IgD-negative memory B cell (primary cell): ENCODE data around the gene UBXN4. TPM values are rescaled to one million over a fixed set of nuclear protein-coding genes. Genes with fewer than 3 reads are reported as not detected.
A peak's percentile ranks its signal among the peaks of the same experiment; 100 is the strongest.

Source experiments
- H3K27ac Mint-ChIP-seq, 3 donors: one replicate each; pipeline ENCODE4 v1.8.0; 2020 to 2022; ENCODE audit warnings: mild to moderate bottlenecking in 3 of 3, mixed read lengths in 3 of 3, moderate library complexity in 1 of 3
- H3K27me3 Mint-ChIP-seq: one replicate; pipeline ENCODE4 v1.8.0; 2021; ENCODE audit warnings: mixed read lengths
- H3K36me3 Mint-ChIP-seq: one replicate; pipeline ENCODE4 v1.8.0; 2020; ENCODE audit warnings: mild to moderate bottlenecking, mixed read lengths
- H3K4me1 Mint-ChIP-seq, 3 donors: one replicate each; pipeline ENCODE4 v1.8.0; 2020 to 2022; ENCODE audit warnings: mixed read lengths in 3 of 3, mild to moderate bottlenecking in 1 of 3
- H3K4me3 Mint-ChIP-seq, 4 donors: one replicate each; pipeline ENCODE4 v1.8.0; 2020 to 2022; ENCODE audit warnings: mild to moderate bottlenecking in 4 of 4, mixed read lengths in 4 of 4, moderate library complexity in 3 of 4
- H3K9me3 Mint-ChIP-seq, 3 donors: one replicate each; pipeline ENCODE4 v1.8.0; 2020 to 2021; ENCODE audit warnings: mixed read lengths in 3 of 3, mild to moderate bottlenecking in 1 of 3
- polyA plus RNA-seq: library from polyadenylated mRNA; unstranded; fragments of 300-500 nt; fragmentation: Illumina TruSeq; gene quantifications from one replicate; pipeline ENCODE4 v1.2.3, GENCODE V29; 2021

The UBXN4 gene
- polyA plus RNA-seq, 1 donor from 2014 or later: 113 TPM

DNA sequence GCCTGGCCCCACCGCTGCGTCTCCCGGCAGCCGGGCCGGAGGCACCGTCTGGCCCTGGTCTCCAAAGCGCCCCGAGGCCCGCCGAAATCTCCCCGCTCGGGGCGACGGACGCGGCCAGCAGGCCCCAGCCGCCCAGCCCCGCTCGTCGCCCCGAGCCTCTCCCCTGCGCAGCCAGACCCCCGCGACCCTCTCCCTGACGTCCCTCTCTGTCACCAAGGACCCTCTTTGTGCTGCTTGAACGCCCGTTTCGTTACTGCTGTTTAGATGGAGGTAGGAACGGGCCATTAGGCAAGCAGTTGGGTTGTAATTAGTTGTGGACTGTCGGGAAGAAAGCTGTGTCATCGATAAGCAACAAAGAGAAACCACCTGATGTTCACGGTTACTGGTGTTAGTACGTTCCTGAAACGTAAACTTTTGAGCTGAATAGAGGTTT is 686 bp downstream of the UBXN4 start:
- H3K4me1 Mint-ChIP-seq: peaks cover 25 to 36% (median 26%) of the 10 kb centered on the region in 3 donors

DNA sequence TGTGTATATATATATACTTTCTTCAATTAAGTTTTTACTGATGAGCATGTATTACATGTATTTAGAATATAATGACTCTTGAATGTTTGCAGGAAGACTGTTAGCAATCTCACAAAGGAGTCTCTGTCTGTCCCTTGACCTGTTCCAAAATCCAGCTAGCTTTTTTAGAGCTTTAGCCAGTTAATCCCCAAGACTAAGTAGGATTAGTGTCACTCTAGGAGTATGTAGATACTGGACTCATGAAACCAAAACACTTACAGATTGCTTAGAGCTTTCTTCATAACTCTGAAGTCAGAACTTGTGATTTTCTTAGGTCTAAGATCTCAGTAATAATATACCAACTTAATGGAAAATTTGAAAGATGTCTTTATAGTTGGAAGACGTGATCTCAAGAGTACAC is 2.2 kb downstream of the UBXN4 start:
- H3K9me3 Mint-ChIP-seq: no peaks in the 10 kb centered on the region
- peak overlapping the region in 3 of 4 donors; percentile 41 to 69 (median 43) for H3K4me3 Mint-ChIP-seq
- H3K27me3 Mint-ChIP-seq: no peaks in the 10 kb centered on the region
- peak overlapping the region in 1 of 3 donors; percentile 19 for H3K27ac Mint-ChIP-seq
- H3K36me3 Mint-ChIP-seq: peaks cover 3% of the 10 kb centered on the region
- H3K4me1 Mint-ChIP-seq: peaks cover 25 to 36% (median 28%) of the 10 kb centered on the region in 3 donors

More for the DNA sequence above, 686 bp downstream of the UBXN4 start:
- Mint-ChIP-seq H3K27ac (peak overlapping the region; percentile 91 to 98 (median 93)), H3K9me3 (no peaks in the 10 kb centered on the region), H3K4me3 (peak overlapping the region; percentile 93 to 98 (median 96)), H3K27me3 (no peaks in the 10 kb centered on the region), H3K36me3 (peaks cover 3% of the 10 kb centered on the region)

DNA sequence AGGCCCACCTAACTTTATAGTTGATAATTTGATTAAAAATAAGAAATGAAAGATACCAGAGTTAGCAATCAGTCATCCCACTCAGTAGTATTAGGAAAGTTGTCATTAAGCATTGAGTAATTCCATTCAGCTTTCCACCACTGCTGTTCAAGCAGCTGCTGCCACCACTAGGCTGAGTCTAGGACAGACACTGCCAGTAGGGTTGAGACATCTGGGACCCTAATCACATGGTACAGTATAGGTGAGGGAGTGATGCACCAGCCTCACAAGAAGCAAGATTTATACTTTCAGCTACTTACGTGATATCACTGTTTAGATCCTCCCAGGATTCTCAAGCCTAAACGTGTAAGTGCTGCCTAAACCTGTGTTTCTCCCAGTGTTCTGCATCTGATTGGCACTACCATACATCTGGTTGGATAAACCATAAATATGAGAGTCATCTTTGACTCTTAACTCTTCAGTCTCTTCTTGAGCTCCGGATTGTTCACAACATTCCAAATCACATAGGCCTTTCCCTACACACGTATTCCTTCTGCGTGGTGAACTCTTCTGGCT is 3.2 kb downstream of the UBXN4 start:
- Mint-ChIP-seq H3K4me1 (peaks cover 28 to 37% (median 32%) of the 10 kb centered on the region in 3 donors), H3K9me3 (no peaks in the 10 kb centered on the region), H3K27ac (peak overlapping the region in 1 of 3 donors; percentile 71), H3K27me3 (no peaks in the 10 kb centered on the region), H3K36me3 (peaks cover 6% of the 10 kb centered on the region), H3K4me3 (peak overlapping the region in 3 of 4 donors; percentile 20 to 43 (median 39))

DNA sequence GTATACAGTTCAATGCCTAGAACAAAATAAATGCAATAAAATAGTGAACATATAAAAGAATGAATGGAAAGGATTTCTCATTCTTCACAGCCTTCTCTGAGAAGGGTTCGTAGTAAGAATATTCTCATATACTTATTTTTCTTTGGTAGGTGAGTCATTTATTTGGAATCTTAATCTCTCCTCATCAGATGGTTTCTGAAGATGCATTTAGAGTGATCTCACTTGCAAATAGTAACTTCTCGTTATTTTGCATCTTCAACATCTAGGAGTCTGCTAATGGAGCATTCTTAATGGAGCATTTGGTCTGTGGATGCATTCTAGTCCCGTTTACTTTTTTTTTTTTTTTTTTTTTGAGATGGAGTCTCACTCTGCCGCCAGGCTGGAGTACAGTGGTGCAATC is 3.9 kb downstream of the UBXN4 start:
- no peak overlapping the region for H3K4me3 Mint-ChIP-seq

DNA sequence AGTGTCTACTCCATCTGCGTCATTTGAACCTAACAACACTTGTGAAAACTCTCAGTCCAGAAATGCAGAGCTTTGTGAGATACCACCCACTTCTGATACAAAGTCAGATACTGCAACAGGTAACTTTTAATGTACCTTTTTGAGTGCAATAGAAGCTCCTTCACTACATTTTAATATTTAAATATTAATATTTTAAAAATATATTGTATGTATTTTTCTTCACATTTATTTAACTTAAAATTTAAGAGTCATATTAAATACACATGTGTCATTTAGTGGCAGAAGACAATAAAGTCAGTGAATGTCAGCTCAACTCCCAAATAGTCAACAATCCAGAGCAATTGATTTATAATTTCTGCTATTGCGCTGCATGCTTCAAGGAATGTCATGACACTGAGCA is 13.9 kb downstream of the UBXN4 start:
- no peak overlapping the region for H3K27ac Mint-ChIP-seq
- H3K27me3 Mint-ChIP-seq: no peaks in the 10 kb centered on the region
- peaks cover 0 to 11% (median 4%) of the 10 kb centered on the region in 3 donors for H3K9me3 Mint-ChIP-seq
- no peaks in the 10 kb centered on the region for H3K4me1 Mint-ChIP-seq
- H3K36me3 Mint-ChIP-seq: peaks cover 23% of the 10 kb centered on the region
- H3K4me3 Mint-ChIP-seq: no peak overlapping the region

More for the DNA sequence above, 3.9 kb downstream of the UBXN4 start:
- H3K27me3 Mint-ChIP-seq: no peaks in the 10 kb centered on the region
- H3K9me3 Mint-ChIP-seq: no peaks in the 10 kb centered on the region
- peaks cover 6% of the 10 kb centered on the region for H3K36me3 Mint-ChIP-seq
- H3K4me1 Mint-ChIP-seq: peaks cover 28 to 37% (median 32%) of the 10 kb centered on the region in 3 donors
- peak overlapping the region in 1 of 3 donors; percentile 71 for H3K27ac Mint-ChIP-seq

DNA sequence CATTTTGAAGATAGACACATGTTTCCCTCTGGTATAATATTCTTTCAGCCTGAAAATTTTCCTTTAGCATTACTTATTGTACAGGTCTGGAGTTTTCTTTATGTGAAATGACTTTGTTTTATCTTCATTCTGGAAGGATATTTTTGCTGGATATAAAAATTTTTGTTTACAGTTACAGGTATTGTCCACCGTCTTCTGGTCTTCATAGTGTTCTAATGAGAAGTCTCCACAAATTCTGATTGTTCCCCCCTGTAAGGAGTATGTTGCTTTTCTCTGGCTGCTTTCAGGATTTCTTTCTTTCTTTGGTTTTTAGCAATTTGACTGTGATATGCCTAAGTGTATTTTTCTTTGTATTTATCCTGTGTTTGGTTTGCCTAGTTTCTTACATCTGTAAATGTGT is 15.0 kb downstream of the UBXN4 start:
- H3K27me3 Mint-ChIP-seq: no peaks in the 10 kb centered on the region
- no peak overlapping the region for H3K4me3 Mint-ChIP-seq
- peaks cover 21% of the 10 kb centered on the region for H3K36me3 Mint-ChIP-seq
- peaks cover 0 to 11% (median 4%) of the 10 kb centered on the region in 3 donors for H3K9me3 Mint-ChIP-seq
- no peak overlapping the region for H3K27ac Mint-ChIP-seq
- no peaks in the 10 kb centered on the region for H3K4me1 Mint-ChIP-seq

DNA sequence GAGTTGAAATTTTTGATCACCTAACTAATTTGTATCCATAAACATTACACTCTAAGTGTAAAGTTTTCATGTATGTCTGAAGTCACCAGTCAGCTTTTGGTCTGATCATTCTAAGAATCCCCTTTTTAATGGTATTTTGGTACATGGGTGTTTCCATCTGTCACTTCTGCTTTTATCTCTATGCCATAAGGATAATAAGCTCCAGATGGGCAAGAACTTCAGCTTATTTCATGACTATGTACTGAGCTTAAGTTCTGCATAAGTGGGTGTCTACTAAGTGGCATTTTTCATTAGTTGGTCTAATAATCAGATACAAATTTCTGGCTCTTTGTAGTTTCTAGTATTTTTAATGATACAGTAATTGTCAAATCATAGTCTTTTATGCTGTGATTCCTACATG is 20.4 kb downstream of the UBXN4 start:
- peak overlapping the region in 1 of 3 donors; percentile 83 for H3K27ac Mint-ChIP-seq
- peaks cover 0 to under 1% (median under 1%) of the 10 kb centered on the region in 3 donors for H3K9me3 Mint-ChIP-seq
- H3K27me3 Mint-ChIP-seq: no peaks in the 10 kb centered on the region
- peaks cover 11% of the 10 kb centered on the region for H3K36me3 Mint-ChIP-seq
- H3K4me1 Mint-ChIP-seq: peaks cover 0 to 2% (median 0%) of the 10 kb centered on the region in 3 donors
- H3K4me3 Mint-ChIP-seq: no peak overlapping the region

DNA sequence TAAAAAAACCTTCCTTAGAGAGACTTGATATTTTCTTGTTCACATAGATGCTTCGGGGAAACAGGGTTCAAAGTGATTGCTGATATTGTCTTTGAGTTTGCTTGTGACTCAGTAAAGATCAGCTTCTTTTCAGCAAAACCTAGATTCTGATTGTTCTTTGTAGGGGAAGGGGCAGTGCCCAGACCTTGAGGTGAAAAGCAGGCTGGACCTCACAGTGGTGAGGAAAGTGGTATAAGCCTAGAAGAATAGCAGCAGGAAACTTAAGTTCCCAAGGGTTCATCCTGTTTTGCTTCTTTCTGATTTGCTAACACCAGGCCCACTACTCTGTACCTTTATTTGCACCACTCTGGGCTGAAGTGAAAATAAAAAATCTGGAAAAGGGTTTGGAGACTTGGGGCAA is 20.9 kb downstream of the UBXN4 start:
- H3K27ac Mint-ChIP-seq: peak overlapping the region in 1 of 3 donors; percentile 83
- H3K4me3 Mint-ChIP-seq: no peak overlapping the region
- H3K27me3 Mint-ChIP-seq: no peaks in the 10 kb centered on the region
- peaks cover 8% of the 10 kb centered on the region for H3K36me3 Mint-ChIP-seq
- no peaks in the 10 kb centered on the region for H3K9me3 Mint-ChIP-seq
- peaks cover 0 to 2% (median 0%) of the 10 kb centered on the region in 3 donors for H3K4me1 Mint-ChIP-seq

DNA sequence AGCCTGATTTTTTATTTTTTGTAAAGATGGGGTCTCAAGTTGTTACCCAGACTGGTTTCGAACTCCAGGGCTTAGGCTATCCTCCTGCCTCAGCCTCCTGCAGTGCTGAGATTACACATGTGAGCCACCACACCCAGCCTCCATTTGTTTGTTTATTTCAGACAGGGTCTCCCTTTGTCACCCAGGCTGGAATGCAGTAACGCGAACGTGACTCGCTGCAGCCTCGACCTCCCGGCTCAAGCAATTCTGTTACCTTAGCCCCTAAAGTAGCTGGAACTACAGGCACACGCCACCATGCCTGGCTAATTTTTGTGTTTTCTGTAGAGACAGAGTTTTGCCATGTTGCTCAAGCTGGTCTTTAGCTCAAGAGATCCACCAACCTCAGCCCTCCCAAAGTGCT is 27.2 kb downstream of the UBXN4 start:
- H3K4me3 Mint-ChIP-seq: no peak overlapping the region
- no peaks in the 10 kb centered on the region for H3K27me3 Mint-ChIP-seq
- H3K9me3 Mint-ChIP-seq: no peaks in the 10 kb centered on the region
- H3K4me1 Mint-ChIP-seq: peaks cover 0 to 4% (median 0%) of the 10 kb centered on the region in 3 donors
- H3K27ac Mint-ChIP-seq: no peak overlapping the region
- peaks cover 8% of the 10 kb centered on the region for H3K36me3 Mint-ChIP-seq

DNA sequence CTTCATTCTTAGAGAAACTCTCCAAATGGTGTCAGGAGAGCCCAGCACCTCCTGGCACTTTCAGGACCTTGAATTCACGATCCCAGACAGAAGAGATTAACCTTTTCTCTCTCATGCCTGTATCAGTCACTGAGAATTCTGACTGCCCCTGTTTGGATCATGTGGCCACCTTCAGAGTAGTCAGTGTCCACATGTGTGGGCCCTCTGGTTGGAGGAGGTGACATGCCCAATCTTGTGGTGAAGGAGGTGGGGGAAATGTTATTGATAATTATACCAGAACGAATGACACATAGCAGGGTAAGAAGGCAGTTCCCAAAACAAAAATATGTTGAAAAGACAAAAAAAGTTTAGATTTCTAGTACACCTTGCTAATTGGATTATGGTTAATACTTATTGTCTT is 31.7 kb downstream of the UBXN4 start:
- peak overlapping the region in 1 of 3 donors; percentile 75 for H3K27ac Mint-ChIP-seq
- peaks cover 8% of the 10 kb centered on the region for H3K36me3 Mint-ChIP-seq
- no peaks in the 10 kb centered on the region for H3K9me3 Mint-ChIP-seq
- peaks cover 0 to 2% (median 0%) of the 10 kb centered on the region in 3 donors for H3K4me1 Mint-ChIP-seq
- no peaks in the 10 kb centered on the region for H3K27me3 Mint-ChIP-seq
- no peak overlapping the region for H3K4me3 Mint-ChIP-seq

DNA sequence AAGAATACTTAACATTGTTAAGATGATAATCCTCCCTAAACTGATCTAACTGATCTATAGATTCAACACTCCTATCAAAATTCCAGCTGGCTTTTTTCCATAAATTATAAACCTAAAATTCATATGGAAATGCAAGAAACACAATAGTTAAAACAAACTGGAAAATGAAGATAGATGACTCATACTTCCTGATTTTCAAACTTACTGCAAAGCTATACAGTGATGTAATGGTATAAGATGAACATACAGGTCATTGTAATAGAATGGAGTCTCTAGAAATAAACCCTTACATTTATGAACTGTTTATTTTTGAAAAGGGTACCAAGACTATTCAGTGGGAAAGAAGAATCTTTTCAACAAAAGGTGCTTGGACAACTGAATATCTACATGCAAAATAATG is 32.3 kb downstream of the UBXN4 start:
- peaks cover 10% of the 10 kb centered on the region for H3K36me3 Mint-ChIP-seq
- H3K27me3 Mint-ChIP-seq: no peaks in the 10 kb centered on the region
- H3K27ac Mint-ChIP-seq: no peak overlapping the region
- no peak overlapping the region for H3K4me3 Mint-ChIP-seq
- no peaks in the 10 kb centered on the region for H3K9me3 Mint-ChIP-seq
- peaks cover 0 to 2% (median 0%) of the 10 kb centered on the region in 3 donors for H3K4me1 Mint-ChIP-seq

DNA sequence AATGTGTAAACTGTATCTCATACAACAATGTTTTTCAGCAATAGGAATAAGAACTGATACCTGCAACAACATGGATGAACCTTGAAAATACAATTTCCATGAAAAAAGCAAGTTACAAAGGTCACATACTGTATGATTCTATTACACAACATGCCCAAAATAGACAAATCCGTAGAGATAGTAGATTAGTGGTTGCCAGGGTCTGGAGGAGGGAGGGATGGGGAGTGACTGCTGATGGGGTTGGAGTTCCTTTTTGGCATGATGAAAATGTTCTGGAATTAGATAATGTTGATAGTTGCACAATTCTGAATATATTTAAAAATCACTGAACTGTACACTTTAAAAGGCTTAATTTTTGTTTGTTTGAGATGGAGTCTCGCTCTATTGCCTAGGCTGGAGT is 33.8 kb downstream of the UBXN4 start:
- peaks cover 0 to 2% (median 0%) of the 10 kb centered on the region in 3 donors for H3K4me1 Mint-ChIP-seq

DNA sequence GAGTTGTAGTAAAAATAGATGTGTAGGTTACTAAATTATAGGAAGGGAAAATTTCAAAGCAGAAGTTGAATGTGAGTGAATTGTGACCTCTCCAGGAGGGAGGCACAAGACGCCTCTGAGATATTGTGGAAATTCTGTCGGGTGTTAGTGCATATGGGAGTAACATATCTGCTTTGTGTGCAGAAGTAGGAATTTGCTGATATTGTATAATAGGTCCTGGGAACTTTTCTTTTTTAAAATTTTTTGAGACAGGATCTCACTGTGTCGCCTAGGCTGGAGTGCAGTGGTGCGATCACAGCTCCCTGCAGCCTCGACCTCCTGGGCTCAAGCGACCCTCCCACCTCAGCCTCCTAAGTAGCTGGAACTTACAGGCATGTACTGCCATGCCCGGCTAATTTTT is 34.7 kb downstream of the UBXN4 start:
- peaks cover 0 to 2% (median 0%) of the 10 kb centered on the region in 3 donors for H3K4me1 Mint-ChIP-seq
- no peak overlapping the region for H3K4me3 Mint-ChIP-seq
- no peaks in the 10 kb centered on the region for H3K27me3 Mint-ChIP-seq
- H3K9me3 Mint-ChIP-seq: peaks cover 0 to under 1% (median 0%) of the 10 kb centered on the region in 3 donors
- H3K36me3 Mint-ChIP-seq: peaks cover 9% of the 10 kb centered on the region
- H3K27ac Mint-ChIP-seq: no peak overlapping the region

More for the DNA sequence above, 33.8 kb downstream of the UBXN4 start:
- Mint-ChIP-seq H3K36me3 (peaks cover 8% of the 10 kb centered on the region), H3K27me3 (no peaks in the 10 kb centered on the region), H3K4me3 (no peak overlapping the region), H3K9me3 (no peaks in the 10 kb centered on the region), H3K27ac (peak overlapping the region in 1 of 3 donors; percentile 19)

DNA sequence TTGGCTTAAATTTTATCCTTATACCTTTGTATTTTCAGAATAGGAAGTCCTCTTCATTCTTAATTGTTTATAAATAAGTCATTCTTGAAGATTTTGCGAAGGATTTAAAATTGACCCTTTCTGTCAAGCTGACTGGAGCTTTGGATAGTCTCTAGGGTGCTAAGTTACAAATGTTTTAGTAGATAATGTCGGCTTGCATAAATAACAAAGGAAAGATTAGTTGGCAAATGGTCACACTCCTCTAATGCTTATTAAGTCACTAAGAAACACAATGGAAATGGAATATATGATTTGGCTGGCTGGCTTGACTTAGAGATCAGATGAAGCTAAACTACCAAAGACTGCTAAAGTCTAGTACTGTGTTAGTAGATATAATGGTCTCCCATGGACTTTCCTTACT is 40.6 kb downstream of the UBXN4 start:
- Mint-ChIP-seq H3K27me3 (no peaks in the 10 kb centered on the region), H3K9me3 (peaks cover 0 to 5% (median 2%) of the 10 kb centered on the region in 3 donors), H3K36me3 (peaks cover 33% of the 10 kb centered on the region), H3K27ac (no peak overlapping the region), H3K4me3 (peak overlapping the region in 1 of 4 donors; percentile 11), H3K4me1 (peaks cover 2 to 10% (median 5%) of the 10 kb centered on the region in 3 donors)

DNA sequence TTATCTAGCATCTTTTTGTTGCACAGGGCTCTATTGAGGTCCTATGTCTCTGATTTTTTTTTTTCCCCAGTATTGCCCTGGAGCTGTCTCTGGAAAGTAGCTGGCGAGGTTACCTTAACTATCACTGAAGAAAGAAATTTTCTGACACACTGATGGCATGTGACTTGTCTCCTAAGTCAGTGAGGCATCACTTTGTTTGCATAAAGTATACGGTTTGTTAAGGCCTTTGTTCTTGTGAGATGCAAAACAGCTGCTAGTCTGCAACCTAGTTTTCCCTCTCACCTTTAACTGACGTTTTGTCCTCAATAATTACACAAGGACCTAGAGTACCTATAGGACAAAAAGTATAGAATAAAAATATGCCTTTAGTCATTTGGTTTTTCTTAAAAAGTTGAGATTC is 41.8 kb downstream of the UBXN4 start:
- peaks cover 5 to 10% (median 5%) of the 10 kb centered on the region in 3 donors for H3K4me1 Mint-ChIP-seq
- no peaks in the 10 kb centered on the region for H3K27me3 Mint-ChIP-seq
- peaks cover 0 to 5% (median 2%) of the 10 kb centered on the region in 3 donors for H3K9me3 Mint-ChIP-seq
- peaks cover 30% of the 10 kb centered on the region for H3K36me3 Mint-ChIP-seq
- no peak overlapping the region for H3K4me3 Mint-ChIP-seq
- peak overlapping the region in 2 of 3 donors; percentile 48 to 91 for H3K27ac Mint-ChIP-seq

DNA sequence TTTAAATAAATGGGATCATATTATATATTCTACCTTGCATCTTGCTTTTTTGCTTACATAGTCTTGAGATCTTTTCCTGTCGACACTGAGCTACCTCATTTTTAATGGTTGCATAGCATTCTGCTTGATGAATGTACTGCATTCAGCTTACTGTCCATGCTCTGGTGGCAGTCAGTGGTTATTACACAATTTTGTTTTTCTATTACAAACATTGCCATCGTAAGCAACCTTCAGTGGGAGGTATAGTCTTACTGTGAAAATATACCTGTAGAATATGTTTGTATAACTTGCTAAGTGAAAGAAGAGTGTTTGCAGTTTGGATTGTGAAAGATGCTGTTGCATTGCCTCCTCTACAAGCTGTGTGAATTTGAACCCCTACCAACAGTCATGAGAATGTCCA is 43.4 kb downstream of the UBXN4 start:
- Mint-ChIP-seq H3K27me3 (no peaks in the 10 kb centered on the region), H3K27ac (peak overlapping the region in 1 of 3 donors; percentile 48), H3K9me3 (peaks cover 0 to 5% (median 2%) of the 10 kb centered on the region in 3 donors), H3K36me3 (peaks cover 30% of the 10 kb centered on the region), H3K4me3 (no peak overlapping the region), H3K4me1 (peaks cover 5 to 10% (median 5%) of the 10 kb centered on the region in 3 donors)
